SH-SY5Y (cell line): Measurements from ENCODE around the gene RPL38.

Experiments used
- GATA2 ChIP-seq: IDR thresholded peaks from 2 replicates; pipeline ENCODE4 v1.6.1; 2011; ENCODE audit warnings: mild to moderate bottlenecking, low read depth, low read length
- GATA3 ChIP-seq: IDR thresholded peaks from 2 replicates; pipeline ENCODE4 v1.6.1; 2011; ENCODE audit warnings: low read depth, mild to moderate bottlenecking, low read length, moderate library complexity

RPL38 gene

DNA sequence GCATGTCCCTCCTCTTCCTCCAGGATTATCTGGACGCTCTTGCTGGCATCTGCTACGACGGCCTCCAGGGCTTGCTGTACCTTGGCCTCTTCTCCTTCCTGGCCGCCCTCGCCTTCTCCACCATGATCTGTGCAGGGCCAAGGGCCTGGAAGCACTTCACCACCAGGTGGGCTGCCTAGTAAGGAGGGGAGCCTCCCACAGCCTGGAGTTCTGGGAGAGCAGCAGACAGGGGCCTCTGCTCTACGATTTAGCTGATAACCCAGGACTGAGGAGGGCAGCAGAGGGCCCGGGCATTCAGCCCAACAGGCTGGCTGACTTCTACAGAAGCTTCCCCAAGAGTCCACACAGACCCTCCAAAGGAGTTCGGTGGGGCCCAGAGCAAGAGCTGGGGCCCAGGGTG lies 48.7 kb downstream of the RPL38 start:
- TF ChIP-seq GATA2 = no peak
- no peak for TF ChIP-seq GATA3

DNA sequence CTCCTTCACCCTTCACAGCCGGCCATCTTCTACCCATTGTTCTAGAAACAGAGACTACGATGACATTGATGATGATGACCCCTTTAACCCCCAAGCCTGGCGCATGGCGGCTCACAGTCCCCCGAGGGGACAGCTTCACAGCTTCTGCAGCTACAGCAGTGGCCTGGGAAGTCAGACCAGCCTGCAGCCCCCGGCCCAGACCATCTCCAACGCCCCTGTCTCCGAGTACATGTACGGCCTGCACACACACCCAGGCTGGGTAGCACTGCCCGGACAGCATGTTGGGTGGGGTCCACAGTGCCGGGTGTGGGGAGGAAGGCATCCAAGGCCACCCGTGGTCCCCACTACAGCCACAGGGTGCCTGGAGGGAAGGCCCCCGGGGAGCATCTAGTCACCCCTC lies 49.6 kb downstream of the RPL38 start:
- TF ChIP-seq GATA2 = no peak
- TF ChIP-seq GATA3 = no peak

DNA sequence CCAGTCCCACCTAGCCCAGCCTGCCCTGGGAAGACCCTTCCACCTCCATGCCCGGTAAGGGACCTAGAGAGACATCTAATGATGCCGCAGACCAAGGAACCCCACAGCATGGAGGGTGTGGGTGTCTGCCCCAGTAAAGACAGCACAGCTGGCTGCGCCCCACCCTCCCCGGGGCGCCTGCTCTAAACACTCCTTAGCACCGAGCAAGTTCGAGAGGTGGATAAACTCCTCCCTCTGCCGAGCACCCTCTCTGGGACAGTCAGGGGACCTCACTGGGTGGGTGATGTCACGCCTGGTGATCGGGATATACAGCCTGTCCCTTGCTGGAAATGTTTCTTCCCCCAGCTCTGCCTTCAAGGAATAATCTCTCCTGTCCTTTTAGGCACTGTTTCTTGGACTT lies 53.8 kb downstream of the RPL38 start:
- no peak for TF ChIP-seq GATA2
- no peak for TF ChIP-seq GATA3

DNA sequence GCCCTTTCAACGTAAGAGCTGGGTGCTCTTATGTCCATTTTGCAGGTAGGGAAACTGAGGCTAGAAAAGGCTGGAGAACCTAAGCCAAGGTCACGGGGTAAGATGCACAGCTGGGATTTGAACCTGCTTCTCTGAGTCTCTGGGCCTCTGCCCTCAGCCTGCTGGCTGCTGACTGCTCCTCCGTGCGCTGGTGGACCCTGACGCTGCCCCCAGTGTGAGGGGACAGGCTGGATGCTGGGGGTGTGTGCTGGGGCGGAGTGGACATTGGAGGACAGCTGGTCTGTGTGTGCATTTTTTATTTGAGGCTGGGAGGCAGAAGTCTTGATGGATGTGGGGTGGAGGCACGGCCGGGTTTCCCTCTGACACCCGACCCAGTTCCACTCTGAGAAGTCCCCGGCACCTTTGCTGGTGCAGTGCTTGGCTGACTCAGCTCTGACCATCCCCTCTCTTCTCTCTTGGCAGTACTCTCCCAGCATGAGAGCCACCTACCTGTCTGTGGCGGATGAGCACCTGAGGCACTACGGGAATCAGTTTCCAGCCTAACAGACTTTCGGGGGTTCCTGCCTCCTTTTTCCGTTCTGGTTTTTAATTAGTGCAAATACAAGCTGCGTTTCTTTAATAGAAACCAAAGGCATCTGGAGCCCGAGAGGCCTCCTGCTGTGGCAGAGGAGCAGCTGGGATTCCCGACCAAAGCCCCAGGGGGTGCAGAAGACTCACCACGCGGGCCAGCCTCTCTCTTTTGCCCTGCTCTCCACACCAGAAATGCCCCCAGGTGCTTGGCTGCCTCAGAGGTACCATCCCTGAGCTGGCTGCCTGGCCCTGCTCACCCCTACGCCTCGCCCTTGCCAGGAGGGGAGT lies 56.4 kb downstream of the RPL38 start:
- TF ChIP-seq GATA2 = no peak
- no peak for TF ChIP-seq GATA3
